Peyer's patch (tissue), 4 donors: Measurements from ENCODE around the gene DNAH8. TPM values are rescaled to one million over a fixed set of nuclear protein-coding genes. Genes with fewer than 3 reads are reported as not detected.

ENCODE experiments used
- DNase-seq, 3 donors: peaks; one replicate each; pipeline ENCODE4 v3.0.0-alpha.2; 2017 to 2019
- H3K27ac ChIP-seq, 4 donors: fragments of 200-600 bp; sonication (generic); one replicate each; pipeline ENCODE4 v1.5.1; 2016 to 2019
- H3K27me3 ChIP-seq, 2 donors: fragments of 200-600 bp; sonication (generic); one replicate each; pipeline ENCODE4 v1.5.1; 2019
- H3K36me3 ChIP-seq, 3 donors: fragments of 200-600 bp; sonication (generic); one replicate each; pipeline ENCODE4 v1.5.1; 2016 to 2019
- H3K4me1 ChIP-seq, 4 donors: fragments of 200-600 bp; sonication (generic); one replicate each; pipeline ENCODE4 v1.5.1; 2016 to 2019
- H3K4me3 ChIP-seq, 4 donors: fragments of 200-600 bp; sonication (generic); 1 replicate in 3 of 4; 2 replicates in 1 of 4; pipeline ENCODE4 v1.5.1; 2016 to 2019; ENCODE audit warnings: mild to moderate bottlenecking in 1 of 4
- H3K9me3 ChIP-seq, 4 donors: fragments of 200-600 bp; sonication (generic); one replicate each; pipeline ENCODE4 v1.5.1; 2016 to 2019; ENCODE audit warnings: mild to moderate bottlenecking in 1 of 4
- CTCF ChIP-seq, 6 experiments: fragments of 450-650 bp in 4 of 6; fragments of 200-600 bp in 2 of 6; sonication (generic) in 1 of 6; IDR thresholded peaks; one replicate each; pipeline ENCODE4 v1.5.1; 2017 to 2019; ENCODE audit warnings: antibody characterized with exemption in 6 of 6, mild to moderate bottlenecking in 3 of 6, moderate library complexity in 1 of 6
- POLR2A ChIP-seq, 2 donors: fragments of 450-650 bp; IDR thresholded peaks; one replicate each; pipeline ENCODE4 v1.5.1; 2017; ENCODE audit warnings: antibody characterized with exemption in 2 of 2, mild to moderate bottlenecking in 2 of 2, moderate library complexity in 2 of 2
- total RNA-seq, 4 donors: library from RNA; depleted of rRNA; stranded (reverse); fragments of >200 nt; gene quantifications; one replicate each; pipeline ENCODE4 v1.1.0, GENCODE V29; 2016

The DNAH8 gene
- total RNA-seq, 4 donors from 2014 or later = 0.83 TPM; not detected in 3

DNA sequence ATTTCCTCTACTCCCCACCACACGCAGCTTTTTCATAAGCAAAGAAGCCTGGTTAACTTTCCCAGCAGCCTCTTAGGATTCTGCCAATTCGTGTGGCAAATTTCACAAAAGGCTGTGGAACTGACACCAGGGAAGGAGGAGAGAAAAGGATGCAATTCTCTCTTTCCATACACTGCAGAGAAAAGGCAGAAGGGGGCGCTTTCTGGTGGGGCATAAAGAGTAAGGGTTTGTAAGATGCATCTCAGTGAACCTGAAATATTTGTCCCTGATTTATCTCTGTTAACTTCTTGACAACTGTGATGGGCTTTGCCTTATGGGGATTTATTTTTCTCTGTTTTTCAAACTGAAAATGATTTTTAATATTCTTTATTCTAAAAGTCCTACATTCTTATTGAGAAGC lies 288.0 kb downstream of the DNAH8 start:
- Histone ChIP-seq H3K27me3 (no peaks in the 10 kb centered on the region), H3K27ac (no peak overlapping the region), H3K4me3 (no peak overlapping the region), H3K4me1 (no peaks in the 10 kb centered on the region), H3K9me3 (no peaks in the 10 kb centered on the region), H3K36me3 (no peaks in the 10 kb centered on the region)
- no peak for DNase-seq
- TF ChIP-seq CTCF (IDR thresholded peaks at IDR 0.05) (peak in 1 of 6 experiments; percentile 6), POLR2A (IDR thresholded peaks at IDR 0.05) (no peak)

- Histone ChIP-seq H3K4me3 (no peak overlapping the region), H3K4me1 (no peaks in the 10 kb centered on the region), H3K27ac (no peak overlapping the region), H3K36me3 (no peaks in the 10 kb centered on the region), H3K9me3 (no peaks in the 10 kb centered on the region), H3K27me3 (no peaks in the 10 kb centered on the region)
- no peak for DNase-seq
- TF ChIP-seq POLR2A (IDR thresholded peaks at IDR 0.05) (no peak), CTCF (IDR thresholded peaks at IDR 0.05) (no peak)
These were observed 288.4 kb downstream of the DNAH8 start for GRCh38 chr6:39003492-39003891.

- H3K4me3 ChIP-seq = no peak overlapping the region
- DNase-seq = no peak
- TF ChIP-seq POLR2A (IDR thresholded peaks at IDR 0.05) = no peak
- TF ChIP-seq CTCF (IDR thresholded peaks at IDR 0.05) = no peak
- H3K4me1 ChIP-seq = no peaks in the 10 kb centered on the region
- no peaks in the 10 kb centered on the region for H3K36me3 ChIP-seq
- no peak overlapping the region for H3K27ac ChIP-seq
- no peaks in the 10 kb centered on the region for H3K27me3 ChIP-seq
- no peaks in the 10 kb centered on the region for H3K9me3 ChIP-seq
These were observed 289.7 kb downstream of the DNAH8 start for GRCh38 chr6:39004801-39005200.

- Histone ChIP-seq H3K9me3 (no peaks in the 10 kb centered on the region), H3K4me1 (no peaks in the 10 kb centered on the region), H3K4me3 (no peak overlapping the region), H3K36me3 (no peaks in the 10 kb centered on the region), H3K27me3 (no peaks in the 10 kb centered on the region), H3K27ac (no peak overlapping the region)
- TF ChIP-seq POLR2A (IDR thresholded peaks at IDR 0.05) (no peak), CTCF (IDR thresholded peaks at IDR 0.05) (no peak)
- no peak for DNase-seq
These were observed 290.7 kb downstream of the DNAH8 start for GRCh38 chr6:39005774-39006173.

- TF ChIP-seq POLR2A (IDR thresholded peaks at IDR 0.05) = no peak
- TF ChIP-seq CTCF (IDR thresholded peaks at IDR 0.05) = no peak
- Histone ChIP-seq H3K27me3 (no peaks in the 10 kb centered on the region), H3K36me3 (no peaks in the 10 kb centered on the region), H3K27ac (no peak overlapping the region), H3K4me1 (no peaks in the 10 kb centered on the region), H3K4me3 (no peak overlapping the region), H3K9me3 (no peaks in the 10 kb centered on the region)
- no peak for DNase-seq
These were observed 292.5 kb downstream of the DNAH8 start for GRCh38 chr6:39007575-39007974.

DNA sequence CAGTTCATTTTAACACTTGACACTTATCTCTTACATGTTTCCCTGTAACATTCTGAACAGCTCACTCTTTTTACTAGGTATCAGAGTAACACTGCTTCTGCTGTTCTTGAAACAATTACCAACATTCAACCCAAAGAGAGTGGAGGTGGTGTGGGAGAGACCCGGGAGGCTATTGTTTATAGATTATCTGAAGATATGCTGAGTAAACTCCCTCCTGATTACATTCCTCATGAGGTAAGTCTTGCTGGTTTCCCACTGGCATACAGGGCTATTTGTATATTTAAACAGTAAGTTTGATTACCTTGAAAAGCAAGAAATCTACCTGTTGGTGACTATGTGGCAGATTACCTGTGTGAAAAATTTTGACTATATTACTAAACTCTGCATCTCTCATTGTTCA lies 293.6 kb downstream of the DNAH8 start:
- no peaks in the 10 kb centered on the region for H3K4me1 ChIP-seq
- no peak for TF ChIP-seq POLR2A (IDR thresholded peaks at IDR 0.05)
- no peak for TF ChIP-seq CTCF (IDR thresholded peaks at IDR 0.05)
- no peak overlapping the region for H3K4me3 ChIP-seq
- H3K9me3 ChIP-seq = no peaks in the 10 kb centered on the region
- no peak for DNase-seq
- no peaks in the 10 kb centered on the region for H3K27me3 ChIP-seq
- H3K36me3 ChIP-seq = no peaks in the 10 kb centered on the region
- no peak overlapping the region for H3K27ac ChIP-seq
